GM21528 (cell line): ENCODE results near the gene FAM78B.

Experiments
- ATAC-seq: cut with Tn5 transposase; IDR thresholded peaks from one replicate; pipeline ENCODE4 v1.9.1; 2021; ENCODE audit warnings: mild to moderate bottlenecking, moderate library complexity; ENCODE audit not compliant: unreplicated experiment, low FRiP score

FAM78B gene

GRCh38 chr1:166080277-166080966, 86.4 kb downstream of the FAM78B start:
- ATAC-seq, result no peak

DNA sequence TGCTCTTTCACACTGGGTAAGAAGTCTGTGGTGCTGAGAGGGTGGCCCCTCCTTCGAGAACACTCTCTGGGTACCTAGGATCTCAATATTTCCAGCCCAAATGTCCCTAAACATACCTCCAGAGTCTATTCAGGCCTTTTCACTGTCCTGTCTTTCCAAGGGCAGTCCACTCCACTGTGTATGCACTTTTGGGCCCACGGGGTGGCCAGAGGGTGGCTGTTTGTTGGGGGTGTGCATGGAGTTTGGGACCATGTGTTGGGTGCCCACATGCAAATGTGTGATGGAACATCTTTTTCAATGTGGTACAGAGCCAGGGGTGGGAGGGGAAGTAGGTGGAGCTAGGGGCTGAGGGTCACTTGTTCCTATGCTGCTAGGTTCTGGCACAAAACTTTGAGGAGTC, 87.5 kb downstream of the FAM78B start:
- no peak for ATAC-seq

DNA sequence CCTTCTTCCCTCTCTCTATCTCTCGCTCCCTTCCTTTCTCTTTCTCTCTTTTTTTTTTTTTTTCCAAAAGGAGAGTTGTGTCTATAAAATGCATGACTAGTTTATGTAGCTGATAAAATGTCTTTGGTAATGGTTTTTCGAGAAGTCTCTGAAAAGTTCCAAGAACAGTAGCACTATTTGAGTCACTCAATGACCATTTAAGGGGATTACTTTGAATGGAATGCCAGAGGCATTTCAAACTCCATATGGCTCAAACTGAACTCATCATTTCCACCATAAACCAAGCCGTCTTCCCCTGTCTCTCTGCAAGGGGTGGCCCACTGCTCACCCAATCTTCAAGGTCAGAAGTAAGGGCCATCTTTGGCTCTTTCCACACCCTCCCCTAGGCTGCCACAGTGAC, 93.3 kb downstream of the FAM78B start:
- no peak for ATAC-seq

DNA sequence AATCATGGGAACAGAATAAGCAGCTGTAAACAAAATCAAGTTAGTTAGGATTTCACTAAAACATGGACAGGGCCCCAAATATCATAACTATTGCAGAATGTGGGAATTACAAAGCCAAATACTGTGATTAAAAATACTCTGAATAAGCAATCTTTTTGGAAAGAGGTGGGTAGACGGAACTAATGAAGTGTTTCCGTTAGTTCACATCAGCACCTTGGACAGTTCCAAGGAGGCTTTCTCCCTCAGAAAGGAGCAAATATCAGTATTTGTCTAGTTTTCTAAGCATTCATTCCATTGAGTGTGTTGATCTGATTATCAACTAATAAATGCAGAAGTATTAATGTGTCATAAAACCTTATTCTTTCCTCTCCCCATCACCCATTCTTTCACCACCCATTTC, 97.4 kb downstream of the FAM78B start:
- ATAC-seq, result no peak

DNA sequence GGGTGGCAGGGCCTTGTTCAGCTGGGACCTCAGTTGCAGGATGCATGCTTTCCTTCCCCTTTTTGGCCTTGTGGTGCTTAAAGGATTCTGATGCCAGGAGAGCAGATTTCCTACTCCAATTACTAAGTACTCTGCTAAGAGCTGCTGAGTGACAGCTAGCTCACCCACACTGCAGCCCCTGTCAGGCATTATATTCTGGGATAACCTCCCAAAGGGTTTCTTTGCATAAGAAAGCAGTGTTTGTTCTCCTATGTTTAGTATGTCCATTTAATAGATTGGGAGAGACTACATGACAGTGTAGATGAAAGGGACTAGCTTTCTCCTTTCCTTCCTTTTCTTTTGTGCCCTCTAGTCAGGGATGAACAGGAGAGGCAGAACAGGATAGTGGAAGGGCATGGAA, 100.7 kb downstream of the FAM78B start:
- no peak for ATAC-seq

- ATAC-seq, result no peak
These were observed 101.8 kb downstream of the FAM78B start for GRCh38 chr1:166064951-166065350.

- ATAC-seq, result no peak
These were observed 102.4 kb downstream of the FAM78B start for GRCh38 chr1:166064313-166064926.

DNA sequence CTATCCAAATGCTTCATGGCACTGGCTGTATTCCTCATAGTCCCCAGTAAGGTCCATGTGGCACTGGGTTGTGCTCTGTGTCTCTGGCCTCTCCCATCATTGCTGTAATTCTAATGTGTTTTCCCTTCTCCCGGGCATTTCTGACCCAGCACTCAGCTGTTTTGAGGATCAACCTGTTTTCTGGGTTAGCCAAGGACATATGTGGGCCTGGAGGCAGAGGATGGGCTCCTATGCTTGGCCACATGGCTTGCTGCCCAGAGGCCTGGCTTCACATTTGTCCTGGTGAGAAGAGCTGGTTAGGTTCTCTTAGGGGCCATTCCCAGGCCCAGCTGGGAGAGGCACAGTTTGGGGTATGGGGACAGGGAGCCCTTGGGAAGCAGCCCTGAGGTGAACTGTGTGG, 103.1 kb downstream of the FAM78B start:
- no peak for ATAC-seq

DNA sequence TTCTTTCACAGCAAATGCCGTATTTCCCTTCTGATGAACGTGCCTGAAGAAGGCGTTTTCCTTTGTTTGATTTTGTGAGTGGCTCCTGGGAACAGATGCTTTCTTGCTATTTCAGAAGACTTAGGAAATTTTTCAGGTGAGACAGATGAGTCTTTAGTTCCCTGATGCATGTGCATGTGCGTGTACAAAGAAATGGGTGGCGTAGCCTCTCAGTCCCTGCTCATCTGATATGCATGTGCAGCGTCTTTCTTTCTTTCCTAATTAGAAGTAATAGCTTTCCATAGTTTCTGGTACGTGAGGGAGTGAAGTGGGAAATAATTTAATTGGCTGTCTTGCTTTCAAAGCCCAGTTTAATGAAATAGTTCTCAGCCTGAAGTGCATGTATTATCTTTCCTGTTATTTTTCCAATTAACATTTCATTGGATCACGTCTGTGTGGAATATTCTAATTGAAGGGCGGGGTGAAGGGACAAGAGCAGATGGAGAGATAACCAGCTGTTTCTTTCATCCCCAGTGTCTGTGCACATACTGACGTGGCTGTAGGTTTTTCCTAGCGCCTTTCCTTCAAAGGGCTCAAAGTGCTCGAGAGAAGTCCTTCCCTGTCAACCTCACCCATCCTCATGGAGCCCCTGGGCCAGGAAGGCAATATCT, 104.3 kb downstream of the FAM78B start:
- ATAC-seq, result no peak

DNA sequence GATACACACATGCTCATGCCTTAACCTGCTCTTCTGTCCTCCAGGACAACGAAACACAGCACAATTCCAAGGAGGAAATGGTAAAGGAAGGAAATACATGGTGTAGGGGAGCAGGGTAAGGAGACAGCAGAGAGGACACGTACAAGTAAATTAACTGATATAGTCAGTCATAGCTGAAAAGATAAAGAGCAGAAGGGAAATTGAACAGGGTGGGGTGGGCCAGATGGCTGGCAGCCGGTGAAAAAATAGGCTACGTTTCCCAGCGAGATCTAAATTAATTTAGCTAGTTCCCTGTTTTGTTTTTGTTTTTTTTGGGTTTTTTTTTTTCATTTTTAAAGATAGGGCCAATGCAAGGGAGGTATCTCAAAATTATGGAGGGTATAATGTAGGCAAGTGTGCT, 109.2 kb downstream of the FAM78B start:
- ATAC-seq, result no peak

DNA sequence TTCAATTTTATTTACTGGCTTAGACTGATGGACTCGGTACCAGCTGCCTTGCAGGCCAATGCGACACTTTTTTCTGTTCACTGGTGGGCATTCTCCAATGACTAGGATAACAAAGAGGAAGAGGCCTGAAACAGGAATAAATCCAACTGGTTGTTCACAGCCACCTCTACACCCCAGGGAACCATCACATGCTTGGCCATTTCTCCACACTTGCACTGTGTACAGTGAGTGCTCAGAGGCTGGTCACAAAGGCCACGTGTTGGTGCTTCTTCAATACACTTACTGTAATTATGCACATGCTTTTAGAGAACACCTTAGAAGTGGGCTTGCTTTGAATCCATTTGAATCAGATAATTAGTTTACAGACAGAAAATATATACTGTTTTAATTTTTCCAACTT, 113.4 kb downstream of the FAM78B start:
- ATAC-seq, result no peak

DNA sequence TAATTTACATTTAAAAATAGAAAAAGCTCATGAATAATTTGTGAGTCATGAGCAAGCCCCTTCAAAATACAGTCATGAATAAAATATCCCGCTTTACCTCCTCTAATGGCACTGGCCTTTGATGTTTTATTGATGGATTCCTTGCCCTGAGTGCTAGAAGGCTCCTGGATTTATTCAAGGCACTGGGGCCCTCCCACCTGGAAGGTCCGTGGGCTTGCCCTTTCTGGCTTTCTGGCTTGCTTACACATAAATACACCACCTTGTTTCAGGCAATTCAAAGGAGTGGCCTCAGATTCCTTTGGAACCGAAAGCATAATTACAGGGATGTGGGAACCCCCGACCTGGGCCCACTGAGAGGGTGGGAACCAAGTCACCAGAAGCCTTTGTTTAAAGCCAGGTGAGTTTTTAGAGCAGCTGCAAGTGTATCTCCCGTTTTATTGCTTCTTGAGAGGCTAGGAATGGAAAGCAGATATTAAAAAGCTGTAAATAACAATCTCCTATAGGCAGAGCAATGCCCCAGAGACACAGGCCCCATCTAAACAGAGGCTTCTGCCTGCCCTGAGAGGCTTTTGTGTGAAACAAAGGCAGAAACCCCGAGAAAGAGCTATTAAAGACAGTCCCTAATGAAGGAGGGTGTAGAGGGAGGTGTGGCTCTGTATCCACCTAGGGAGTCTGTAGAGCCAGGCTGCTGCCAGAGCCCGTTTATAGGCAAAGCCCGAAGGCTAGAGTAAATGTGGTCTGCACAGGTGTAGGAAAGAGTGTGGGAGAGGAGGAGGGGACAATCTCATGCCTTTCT, 126.4 kb downstream of the FAM78B start:
- ATAC-seq, result no peak

DNA sequence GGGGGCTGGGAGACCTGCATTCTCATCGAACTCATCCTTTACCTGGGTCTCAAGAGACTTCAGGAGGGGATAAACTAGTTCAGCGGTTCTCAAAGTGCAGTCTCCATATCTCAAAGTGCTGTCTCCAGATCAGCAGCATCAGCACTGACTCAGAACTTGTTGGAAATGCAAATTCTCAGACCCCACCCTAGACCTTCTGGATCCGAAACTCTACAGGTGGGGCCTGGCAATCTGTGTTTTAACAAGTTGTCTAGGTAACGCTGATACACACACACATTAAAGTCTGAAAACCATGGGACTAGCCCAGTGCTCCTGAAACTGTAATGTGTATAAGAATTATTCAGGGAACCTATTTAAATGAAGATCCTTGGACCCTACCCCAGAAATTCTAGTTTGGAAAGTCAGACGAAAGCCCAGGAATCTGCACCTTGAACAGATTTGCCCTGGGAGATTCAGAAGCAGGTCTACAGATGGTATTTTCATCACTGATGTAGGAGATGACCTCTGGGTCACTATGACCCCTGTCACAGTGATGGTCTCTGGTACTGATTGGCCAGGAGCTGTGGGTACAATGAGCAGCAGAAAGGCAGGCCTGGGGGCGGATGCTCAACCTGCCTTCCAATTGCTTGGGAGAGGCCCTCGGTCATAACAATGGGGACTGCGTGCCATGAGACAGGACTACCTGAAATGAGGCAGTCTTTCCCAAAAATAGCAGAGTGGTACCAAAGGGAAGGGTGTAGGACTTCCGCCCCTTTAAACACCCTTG, 127.2 kb downstream of the FAM78B start:
- no peak for ATAC-seq

GRCh38 chr1:166036092-166036491, 130.7 kb downstream of the FAM78B start:
- ATAC-seq, result no peak

GRCh38 chr1:166032572-166033371, 134.0 kb downstream of the FAM78B start:
- ATAC-seq, result no peak

DNA sequence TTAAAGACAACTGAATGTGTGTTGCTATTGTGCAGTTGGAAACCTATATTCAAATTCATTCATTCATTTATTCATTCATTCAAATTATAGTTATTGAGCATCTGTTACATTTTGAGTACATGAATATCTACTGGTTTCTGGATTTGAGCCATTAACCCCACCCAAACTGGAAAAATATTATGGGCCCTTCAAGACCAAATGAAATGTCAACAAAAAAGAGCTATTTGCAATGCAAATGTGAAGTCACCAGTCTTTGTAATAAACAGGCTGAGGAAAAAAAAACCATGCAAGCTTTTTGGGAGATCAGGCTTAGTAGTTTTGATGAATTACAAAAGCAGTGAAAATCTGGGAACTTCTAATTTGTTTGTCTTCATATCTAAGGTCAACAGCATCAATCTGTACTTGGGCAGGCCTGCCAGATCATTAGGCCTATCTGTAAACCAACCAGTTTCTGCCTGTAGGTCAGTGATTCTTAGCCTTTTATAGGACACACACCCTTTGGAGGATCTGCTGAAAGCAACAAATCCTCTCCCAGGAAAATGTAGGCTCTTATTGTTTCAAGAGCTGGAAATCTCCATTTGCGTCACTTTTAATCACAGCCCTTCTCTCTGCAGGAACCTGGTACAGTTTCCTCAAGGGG, 134.7 kb downstream of the FAM78B start:
- ATAC-seq, result no peak

GRCh38 chr1:166029196-166029945, 137.4 kb downstream of the FAM78B start:
- no peak for ATAC-seq

GRCh38 chr1:166026555-166026954, 140.2 kb downstream of the FAM78B start:
- ATAC-seq, result no peak
